HG03432 (cell line): Measurements from ENCODE around the gene PRICKLE2.

Source experiments
- ATAC-seq: cut with Tn5 transposase; IDR thresholded peaks from one replicate; pipeline ENCODE4 v1.9.1; 2021; ENCODE audit warnings: mild to moderate bottlenecking, moderate library complexity; ENCODE audit not compliant: unreplicated experiment

The PRICKLE2 gene, protein sequence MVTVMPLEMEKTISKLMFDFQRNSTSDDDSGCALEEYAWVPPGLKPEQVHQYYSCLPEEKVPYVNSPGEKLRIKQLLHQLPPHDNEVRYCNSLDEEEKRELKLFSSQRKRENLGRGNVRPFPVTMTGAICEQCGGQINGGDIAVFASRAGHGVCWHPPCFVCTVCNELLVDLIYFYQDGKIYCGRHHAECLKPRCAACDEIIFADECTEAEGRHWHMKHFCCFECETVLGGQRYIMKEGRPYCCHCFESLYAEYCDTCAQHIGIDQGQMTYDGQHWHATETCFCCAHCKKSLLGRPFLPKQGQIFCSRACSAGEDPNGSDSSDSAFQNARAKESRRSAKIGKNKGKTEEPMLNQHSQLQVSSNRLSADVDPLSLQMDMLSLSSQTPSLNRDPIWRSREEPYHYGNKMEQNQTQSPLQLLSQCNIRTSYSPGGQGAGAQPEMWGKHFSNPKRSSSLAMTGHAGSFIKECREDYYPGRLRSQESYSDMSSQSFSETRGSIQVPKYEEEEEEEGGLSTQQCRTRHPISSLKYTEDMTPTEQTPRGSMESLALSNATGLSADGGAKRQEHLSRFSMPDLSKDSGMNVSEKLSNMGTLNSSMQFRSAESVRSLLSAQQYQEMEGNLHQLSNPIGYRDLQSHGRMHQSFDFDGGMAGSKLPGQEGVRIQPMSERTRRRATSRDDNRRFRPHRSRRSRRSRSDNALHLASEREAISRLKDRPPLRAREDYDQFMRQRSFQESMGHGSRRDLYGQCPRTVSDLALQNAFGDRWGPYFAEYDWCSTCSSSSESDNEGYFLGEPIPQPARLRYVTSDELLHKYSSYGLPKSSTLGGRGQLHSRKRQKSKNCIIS

DNA sequence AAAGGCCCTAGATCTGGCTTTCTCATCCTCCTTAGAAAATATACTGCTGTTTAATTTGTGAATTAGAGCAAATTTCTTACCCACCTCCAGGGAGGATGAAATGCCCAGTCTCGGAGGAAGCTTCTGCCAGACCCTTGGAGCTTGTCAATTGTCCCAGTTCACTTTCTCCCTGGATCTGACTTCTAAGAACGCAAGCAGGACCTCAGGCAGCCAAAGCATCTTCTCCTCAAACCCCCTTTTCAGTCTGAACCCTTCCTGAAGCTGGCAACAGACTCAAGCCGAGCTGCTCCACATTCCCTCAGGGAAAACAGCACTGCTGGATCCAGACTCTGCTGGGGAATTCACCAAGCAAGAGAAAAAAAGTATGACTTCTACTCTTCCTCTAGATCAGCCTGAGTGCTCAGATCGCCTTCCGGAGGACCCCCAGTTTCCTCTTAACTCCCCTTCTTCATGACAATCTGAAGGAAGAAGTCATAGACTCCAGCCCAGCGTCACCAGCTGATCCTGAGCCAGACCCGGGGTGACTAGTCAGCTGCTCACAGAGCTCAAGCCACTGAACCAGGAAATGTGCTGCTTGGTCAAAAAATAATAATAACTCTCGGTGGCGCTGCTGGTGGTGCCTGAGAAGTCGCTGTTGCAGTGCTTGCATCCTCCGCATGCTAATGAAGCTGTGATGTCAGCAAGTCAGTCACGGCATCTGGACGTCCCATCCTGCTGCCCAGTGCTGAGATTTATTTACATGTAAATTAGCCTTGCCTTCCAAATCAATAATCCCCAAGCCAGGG, at the start of gene PRICKLE2:
TSS of gene PRICKLE2 (minus strand) at position 641 of the 785 bp plus-strand sequence. CDS start 26,539 bp downstream, outside the sequence.
- ATAC-seq: peak; percentile 96

DNA sequence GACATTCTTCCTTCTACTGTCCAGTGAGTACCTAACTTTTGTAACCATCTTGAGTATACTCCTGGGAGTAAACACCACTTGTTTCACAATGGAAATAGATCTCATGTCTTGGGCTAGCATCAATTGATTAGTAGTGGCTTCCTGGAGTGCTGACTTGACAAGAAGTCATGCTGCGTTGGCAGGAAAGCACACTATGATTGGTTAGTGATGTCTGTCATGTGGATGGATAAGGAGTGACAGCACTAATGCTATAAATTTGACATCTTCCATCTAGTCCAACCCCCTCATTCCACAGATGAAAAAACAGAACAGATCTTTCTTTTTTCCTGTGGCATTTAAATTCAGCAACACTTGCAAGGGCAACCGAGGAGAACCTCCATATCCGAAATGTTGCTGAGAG, 47.6 kb upstream of the PRICKLE2 start:
- no peak for ATAC-seq

DNA sequence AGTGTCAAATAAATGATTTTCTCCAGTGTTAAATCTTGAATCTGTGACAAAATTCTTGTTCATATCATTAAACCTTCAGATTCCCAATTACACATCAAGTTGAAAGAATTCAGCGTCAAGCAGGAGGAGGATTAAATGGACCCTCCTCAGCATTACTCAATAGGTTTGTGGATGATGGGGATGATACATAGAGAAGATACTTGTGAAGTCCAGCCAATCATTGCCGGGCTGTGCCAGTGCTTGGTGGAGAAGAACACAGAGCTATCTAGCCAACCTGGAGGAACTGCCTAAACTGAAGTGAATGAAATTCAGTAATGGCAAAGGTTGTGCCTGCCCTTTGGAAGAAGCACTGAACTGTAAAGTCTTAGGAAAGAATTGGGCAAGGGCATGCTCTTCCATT, 47.0 kb upstream of the PRICKLE2 start:
- ATAC-seq: no peak

DNA sequence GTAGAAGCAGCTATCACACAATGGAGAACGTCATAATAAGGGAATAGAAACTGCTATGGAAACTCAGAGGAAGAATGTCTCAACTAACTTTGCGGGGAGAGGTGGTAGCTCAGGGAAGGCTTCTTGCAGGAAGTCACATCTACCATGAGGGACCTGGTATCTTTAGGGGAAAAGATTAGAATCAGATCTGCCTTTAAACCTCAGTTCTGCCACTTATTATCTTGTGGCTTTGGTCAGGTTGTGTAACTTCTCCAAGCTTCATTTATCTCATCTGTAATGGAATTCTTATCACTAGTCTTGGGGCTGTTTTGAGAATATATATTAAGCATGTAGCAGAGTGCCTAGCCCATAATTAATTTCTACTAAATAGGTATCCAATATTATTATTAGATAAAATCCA, 46.4 kb upstream of the PRICKLE2 start:
- no peak for ATAC-seq

DNA sequence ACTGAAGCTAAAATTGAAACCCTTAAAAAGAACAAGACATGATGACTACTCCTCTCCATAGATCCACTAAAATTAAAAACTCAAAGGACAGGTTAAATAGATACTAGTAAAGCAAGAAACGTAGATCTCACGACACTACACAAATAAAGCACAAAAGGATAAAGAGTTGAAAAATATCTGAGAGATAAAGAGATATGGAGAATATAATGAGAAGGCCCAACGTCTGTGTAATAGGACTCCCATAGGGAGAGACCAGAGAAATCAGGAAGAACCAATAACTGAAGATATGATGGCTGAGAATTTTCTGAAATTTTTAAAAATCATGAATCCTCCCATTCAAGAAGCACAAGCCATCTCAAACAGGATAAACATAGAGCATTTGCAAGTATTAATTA, 45.6 kb upstream of the PRICKLE2 start:
- ATAC-seq: no peak

DNA sequence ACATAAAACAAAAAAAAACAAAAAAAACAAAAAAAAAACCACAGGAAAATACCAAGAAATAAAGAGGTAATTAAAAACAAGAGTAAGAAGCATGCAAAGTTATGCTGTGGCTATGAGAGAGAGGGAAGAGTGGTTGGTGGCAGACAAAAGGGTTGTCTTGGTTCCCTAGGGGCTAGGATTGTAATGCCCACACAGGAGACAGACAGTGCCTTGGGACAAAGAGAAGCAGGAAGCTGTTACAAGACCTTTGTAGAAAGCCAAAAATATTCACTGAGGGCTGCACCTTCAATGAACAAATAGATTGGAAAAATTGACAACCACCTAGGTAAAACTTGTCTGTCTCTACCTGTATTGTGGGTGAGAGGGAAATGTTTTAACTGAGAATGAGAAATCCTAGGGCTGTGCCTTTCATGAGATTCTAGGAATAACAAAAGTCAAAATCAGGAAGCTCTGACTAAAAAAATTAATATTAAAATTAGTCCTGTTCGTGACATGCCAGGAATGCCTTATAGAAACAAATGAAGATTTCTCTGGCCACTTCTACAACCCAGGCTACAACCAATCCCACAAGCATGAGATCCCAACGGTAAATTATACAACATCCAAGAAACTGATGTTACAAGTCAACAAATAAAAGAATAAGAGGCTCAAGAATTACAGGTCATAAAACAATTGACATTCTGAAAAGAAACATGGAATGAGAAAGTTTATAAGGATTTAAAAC, 45.0 kb upstream of the PRICKLE2 start:
- ATAC-seq: no peak

DNA sequence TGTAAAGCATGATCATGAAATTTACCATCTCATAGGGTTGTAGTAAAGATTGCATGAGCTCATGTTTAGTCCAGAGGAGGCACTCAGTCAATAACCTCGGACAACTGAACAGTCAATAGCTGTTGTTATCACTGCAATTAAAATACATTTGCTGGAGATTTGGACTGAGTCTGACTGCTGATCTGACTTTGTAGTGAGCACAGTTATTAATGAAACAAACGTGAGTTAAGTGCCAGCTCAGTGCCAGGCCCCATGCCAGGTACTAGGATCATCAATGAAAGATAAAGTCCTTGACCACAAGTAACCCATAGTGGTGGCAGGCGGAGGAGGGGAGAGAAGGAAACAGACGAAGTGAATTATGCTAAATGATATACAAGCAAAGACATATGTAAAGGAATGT, 43.7 kb upstream of the PRICKLE2 start:
- no peak for ATAC-seq

DNA sequence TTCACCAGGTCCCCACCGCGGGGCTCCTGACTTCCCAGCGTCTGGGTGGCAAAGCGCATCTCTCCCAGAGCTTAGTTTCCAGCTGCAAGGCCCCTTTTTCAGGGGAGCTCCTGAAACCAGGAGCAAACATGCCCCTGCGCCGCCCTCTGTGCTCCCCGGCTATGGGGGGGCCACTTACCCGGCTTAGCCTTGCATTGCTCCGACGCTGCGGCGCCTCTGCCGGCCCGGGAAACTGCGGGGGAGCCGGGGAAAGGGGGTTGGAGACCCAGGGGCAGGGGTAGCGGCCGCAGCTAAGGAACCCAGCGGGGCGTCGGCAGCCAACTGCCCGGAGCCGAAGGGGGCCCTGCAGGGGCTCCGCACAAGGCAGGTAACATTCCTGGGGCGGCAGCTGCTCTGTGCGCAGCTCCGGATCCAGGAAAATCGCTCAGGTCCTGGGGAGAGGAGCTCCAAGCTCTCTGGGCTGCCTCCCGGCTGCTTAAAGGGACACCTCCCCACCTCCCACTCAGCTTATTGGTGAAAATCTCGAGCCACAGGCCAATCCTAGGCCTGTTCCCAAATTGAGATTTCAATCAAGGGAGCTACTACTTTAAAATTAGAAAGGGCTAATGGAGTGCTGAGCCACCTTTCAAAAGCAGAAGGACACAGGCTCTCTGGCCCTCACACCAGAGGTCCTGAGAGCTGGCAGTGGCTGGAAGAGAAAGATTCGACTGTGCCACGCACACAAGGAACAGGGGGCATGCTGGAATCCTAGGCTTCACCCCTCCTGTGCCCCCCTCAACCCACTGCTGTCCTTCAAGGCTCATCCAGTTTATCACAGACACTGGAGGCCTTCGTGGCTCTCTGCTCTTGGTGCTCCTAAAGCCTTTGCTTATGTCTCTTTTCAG, 42.7 kb upstream of the PRICKLE2 start:
- no peak for ATAC-seq

DNA sequence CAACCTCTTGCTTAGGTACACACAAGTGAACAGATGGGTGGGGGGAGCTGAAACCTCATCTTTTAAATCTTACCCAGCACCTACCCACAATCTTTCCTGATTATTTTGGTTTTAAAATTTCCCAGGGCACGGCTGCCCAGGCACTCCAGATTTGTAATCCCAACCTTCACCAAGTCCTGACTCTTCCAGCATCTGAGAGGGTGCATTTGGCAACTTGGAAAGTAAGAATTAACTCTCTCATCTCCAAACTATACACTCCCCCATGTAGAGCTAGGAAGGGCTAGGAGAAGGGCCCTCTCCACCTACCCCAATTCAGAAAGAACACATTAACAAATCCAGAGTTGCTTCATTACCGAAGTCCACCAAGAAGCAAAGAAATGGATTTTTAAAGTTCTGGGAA, 41.7 kb upstream of the PRICKLE2 start:
- no peak for ATAC-seq

DNA sequence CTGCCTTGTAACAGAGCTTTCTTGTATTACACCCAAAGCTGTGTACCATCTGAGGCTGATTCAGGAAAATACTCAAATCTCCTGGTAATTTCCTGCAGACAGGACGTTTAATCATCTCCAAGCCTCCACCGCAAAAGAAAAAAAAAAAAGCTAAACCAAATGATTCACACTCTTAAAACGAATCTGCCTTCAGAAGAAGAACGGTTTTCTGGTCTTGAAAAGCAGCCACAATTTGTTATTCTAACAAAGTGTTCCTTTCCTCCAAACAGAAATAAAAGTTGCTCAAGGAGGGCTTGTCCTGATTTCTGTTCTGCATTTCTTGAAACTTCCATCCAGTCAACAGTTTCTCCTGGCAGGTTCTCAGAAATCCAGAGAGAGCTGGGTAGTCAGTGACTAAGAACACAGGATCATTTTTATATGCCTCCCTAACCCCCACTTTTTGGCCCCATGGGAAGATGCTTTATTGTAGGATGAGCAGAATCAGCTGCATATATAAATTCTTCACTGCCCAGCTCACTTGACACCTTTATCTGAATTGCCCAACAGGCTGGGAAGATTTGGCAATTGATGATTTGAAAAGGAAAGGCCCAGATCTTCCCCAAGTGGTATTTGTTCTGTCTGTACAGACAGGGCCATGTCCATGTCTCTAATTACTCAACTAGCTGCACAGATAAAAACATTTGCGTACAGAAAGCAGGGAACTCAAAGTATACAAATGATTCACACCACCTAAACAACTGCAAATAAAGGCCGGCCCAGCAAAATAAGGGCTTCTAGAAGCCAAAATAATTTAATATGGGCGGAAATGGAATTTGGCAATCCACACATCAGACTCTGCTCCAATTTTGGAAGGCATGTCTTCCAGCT, 41.0 kb upstream of the PRICKLE2 start:
- no peak for ATAC-seq

DNA sequence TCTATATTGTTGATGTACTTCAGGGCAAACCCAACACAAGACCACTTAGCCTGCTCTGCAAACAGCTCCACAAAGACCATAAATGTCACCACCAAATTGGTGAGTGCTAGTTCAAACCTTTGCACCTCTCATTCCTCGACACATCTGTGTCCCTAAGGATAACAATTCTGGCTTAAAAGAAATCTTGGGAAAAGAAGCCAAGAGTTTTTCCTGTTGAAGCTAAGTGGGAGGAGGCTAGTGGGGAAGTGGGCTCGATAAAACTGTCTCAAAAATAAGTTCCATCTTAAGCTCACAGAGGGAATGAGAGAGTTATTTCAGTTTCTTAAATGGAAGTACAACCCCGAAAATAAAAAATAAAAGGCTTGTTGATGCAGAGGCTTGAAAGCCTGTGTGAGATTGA, 40.4 kb upstream of the PRICKLE2 start:
- no peak for ATAC-seq

DNA sequence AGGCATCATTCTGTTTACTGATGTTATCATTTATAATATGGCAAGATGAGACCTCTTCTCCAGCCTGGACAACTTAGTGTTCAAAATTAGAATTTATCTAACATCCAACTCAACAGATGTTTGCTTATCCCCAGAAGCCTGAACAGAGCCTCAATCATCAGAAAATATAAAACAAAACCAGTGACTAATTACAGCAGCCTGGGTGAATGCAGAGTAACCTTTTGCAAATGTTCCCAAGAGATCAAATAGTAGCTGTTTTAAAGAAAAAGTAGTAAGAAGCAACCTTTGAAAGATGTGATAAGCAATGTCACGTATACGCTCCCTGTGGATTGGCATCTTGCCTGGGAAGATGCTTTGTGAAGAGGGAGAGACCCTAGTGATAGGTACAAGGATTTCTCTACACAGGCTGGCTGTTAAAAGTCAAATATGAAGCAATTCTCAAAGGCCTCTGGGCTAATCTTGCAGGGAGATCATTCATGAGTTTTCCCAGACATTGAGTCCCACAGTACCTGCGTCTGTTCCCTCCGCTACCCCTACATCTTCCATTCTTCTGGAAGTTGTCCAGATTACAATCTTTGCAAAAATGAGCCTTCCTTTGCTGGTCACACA, 39.3 kb upstream of the PRICKLE2 start:
- ATAC-seq: no peak

DNA sequence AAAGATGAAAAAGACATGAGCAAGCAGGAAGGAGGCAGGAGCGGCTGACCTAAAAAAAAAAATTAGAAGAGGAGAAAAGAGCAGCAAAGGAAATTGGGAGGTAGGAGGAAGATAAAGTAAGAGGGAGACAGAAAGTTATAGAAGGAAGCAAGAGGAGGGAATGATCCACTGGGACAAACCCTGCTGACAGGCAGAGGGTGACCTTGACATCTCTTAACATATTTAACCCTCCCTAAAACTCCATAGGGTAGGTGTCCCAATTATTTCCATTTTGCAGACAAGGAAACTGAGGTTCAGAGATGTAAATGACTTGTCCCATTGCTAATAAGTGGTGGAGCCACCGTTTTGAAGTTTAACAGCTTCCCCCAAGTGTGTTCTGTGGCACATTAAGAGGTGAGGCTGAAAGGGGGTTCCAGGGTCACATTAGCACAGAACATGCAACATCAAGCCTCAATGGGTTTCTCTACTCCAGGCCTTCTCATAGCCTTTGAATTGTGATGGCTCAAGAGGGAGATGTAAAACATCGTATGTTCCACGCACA, 37.4 kb upstream of the PRICKLE2 start:
- ATAC-seq: no peak

DNA sequence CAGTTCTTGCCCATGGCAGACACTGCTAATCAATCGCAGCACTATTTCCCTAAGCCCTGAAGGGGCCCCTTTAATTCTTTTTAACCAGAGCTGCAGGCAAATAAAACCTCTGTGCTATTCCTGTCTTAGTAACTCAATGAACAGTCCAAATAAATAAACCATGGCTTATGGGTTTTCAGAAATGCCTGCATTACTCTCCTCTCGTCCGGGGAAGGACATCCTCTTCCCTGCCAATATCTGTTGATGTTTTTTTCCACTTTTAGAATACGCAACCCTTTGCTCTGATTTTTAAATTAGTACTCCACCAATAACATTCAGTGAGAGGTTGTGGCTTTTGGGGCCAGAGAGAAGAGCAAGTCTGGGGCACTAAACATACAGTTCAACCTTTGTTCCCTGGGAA, 35.2 kb upstream of the PRICKLE2 start:
- ATAC-seq: no peak

DNA sequence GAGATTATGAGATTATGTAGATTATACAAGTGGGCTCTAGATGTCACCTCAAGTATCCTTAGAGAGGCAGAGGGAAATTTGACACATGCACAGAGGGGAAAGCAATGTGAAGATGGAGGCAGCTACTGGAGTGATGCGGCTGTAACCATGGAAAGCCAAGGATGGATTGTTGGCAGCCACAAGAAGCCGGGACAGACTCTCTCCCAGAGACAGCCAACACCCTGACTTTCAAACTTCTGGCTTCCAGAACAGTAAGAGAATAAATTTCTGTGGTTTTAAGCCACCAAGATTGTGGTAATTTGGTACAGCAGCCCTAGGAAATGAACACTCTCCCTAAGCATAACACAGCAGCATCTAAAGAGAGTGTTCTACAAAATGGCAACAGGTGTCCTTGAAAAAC, 34.4 kb upstream of the PRICKLE2 start:
- no peak for ATAC-seq

DNA sequence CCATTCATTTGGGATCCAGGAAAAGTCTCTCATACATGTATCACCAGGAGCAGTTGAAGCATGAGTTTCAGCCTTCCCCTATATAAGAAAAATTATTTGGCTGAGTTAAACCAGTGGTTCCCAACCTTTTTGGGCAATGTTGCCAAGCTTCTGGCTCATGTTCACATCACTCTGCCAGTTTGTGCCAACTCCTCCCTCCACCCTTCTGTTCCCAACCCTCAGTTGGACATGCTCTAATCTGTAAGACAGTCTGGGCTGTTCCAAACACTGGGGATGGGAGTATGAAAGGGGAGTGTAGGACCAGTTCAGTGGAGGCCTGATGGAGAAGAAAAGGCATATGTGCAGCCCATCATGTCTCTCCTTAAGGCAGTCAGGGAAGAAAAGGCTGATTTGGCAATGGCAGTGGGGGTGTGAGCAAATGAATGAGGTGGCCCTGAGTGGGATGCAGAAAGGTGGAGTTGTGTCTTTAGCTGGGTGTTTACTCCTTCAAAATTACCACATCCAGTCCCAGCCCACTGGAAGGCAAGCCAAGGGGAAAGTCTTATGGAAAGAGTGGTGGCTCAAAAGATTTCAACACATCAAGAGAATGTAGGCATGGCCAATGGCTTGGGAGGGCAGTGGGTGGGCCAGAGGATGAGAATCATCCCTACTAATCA, 32.0 kb upstream of the PRICKLE2 start:
- ATAC-seq: no peak

DNA sequence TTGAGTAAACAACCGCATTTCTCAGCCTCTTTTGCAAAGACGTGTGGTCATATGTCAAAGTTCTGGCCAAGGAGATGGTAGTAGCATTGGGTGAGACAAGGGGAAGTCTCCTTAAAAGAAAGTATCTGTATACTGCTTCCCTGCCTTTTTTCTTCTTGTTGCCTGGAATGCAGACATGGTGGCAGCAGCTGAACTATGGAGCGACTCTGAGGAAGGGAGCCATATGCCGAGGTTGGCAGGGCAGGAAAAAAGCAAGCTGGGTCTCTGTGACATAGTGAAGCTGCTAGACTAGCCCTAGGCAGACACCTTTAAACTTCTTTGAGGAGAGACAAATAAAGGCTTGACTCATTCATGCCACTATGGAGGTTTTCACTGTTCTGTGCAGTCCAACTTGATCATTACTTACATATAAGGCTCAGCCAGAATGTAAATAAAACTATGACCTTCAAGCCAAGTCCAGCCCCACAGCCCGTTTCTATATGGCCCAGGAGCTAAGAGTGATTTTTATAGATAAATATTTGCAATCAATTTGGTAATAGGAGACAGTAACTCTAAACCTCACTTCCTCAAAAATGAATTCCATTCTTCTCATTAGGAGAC, 30.6 kb upstream of the PRICKLE2 start:
- ATAC-seq: no peak
